Mesendoderm (in vitro differentiated cells): ENCODE measurements around the gene SEMA3C.

Experiments
- DNase-seq: peaks from one replicate; pipeline ENCODE4 v3.0.0; 2013
- H2AK5ac ChIP-seq: 2 replicates; pipeline ENCODE4 v1.6.1; 2013; ENCODE audit warnings: low read length, inconsistent platforms
- H2BK120ac ChIP-seq: 2 replicates; pipeline ENCODE4 v1.6.1; 2013; ENCODE audit warnings: low read depth, mild to moderate bottlenecking, low read length, moderate library complexity, mixed read lengths
- H2BK15ac ChIP-seq: replicated peaks from 2 replicates; pipeline ENCODE4 v1.6.1; 2013; ENCODE audit warnings: low read depth, mild to moderate bottlenecking, moderate library complexity
- H2BK5ac ChIP-seq: 2 replicates; pipeline ENCODE4 v1.6.1; 2013; ENCODE audit warnings: low read length, inconsistent platforms
- H3K18ac ChIP-seq: 2 replicates; pipeline ENCODE4 v1.6.1; 2013; ENCODE audit warnings: mild to moderate bottlenecking, low read length, mixed read lengths
- H3K23ac ChIP-seq: one replicate; pipeline ENCODE4 v1.6.1; 2013; ENCODE audit warnings: low read length
- H3K27ac ChIP-seq: 2 replicates; pipeline ENCODE4 v1.5.1; 2013; ENCODE audit warnings: low read depth, mild to moderate bottlenecking, inconsistent platforms, low read length, moderate library complexity
- H3K27me3 ChIP-seq: 2 replicates; pipeline ENCODE4 v1.6.1; 2013; ENCODE audit warnings: low read length, control low read depth, mild to moderate bottlenecking, inconsistent platforms; ENCODE audit not compliant: insufficient read depth, poor library complexity
- H3K36me3 ChIP-seq: 2 replicates; pipeline ENCODE4 v1.6.1; 2013; ENCODE audit warnings: low read length, inconsistent platforms; ENCODE audit not compliant: control insufficient read depth, insufficient read depth
- H3K4ac ChIP-seq: one replicate; pipeline ENCODE4 v1.6.1; 2013; ENCODE audit warnings: low read depth, mild to moderate bottlenecking, low read length, moderate library complexity
- H3K4me1 ChIP-seq: 2 replicates; pipeline ENCODE4 v1.6.1; 2013; ENCODE audit warnings: low read depth, low read length, inconsistent platforms; ENCODE audit not compliant: control insufficient read depth
- H3K4me2 ChIP-seq: 2 replicates; pipeline ENCODE4 v1.6.1; 2013; ENCODE audit warnings: low read length
- H3K4me3 ChIP-seq: 2 replicates; pipeline ENCODE4 v1.5.1; 2013; ENCODE audit warnings: mild to moderate bottlenecking, low read length
- H3K56ac ChIP-seq: one replicate; pipeline ENCODE4 v1.6.1; 2013; ENCODE audit warnings: low read length
- H3K79me1 ChIP-seq: 2 replicates; pipeline ENCODE4 v1.6.1; 2013; ENCODE audit warnings: low read length, inconsistent platforms
- H3K79me2 ChIP-seq: 2 replicates; pipeline ENCODE4 v1.6.1; 2013; ENCODE audit warnings: mild to moderate bottlenecking, low read length; ENCODE audit not compliant: control insufficient read depth, insufficient read depth
- H3K9ac ChIP-seq: 2 replicates; pipeline ENCODE4 v1.6.1; 2013; ENCODE audit warnings: low read length, inconsistent platforms
- H4K5ac ChIP-seq: one replicate; pipeline ENCODE4 v1.6.1; 2013; ENCODE audit warnings: low read length
- H4K8ac ChIP-seq: one replicate; pipeline ENCODE4 v1.6.1; 2013; ENCODE audit warnings: low read depth, mild to moderate bottlenecking, control low read depth, low read length, moderate library complexity
- WGBS: extraction: QIAGEN DNeasy Blood & Tissue Kit; methylation state at CpG from one replicate; pipeline ENCODE4 v1.1.7; 2013; ENCODE audit warnings: low lambda C conversion rate, missing lambda C conversion rate; ENCODE audit not compliant: insufficient coverage; ENCODE audit errors: extremely low coverage; 5-methylcytosine and 5-hydroxymethylcytosine counted together

SEMA3C gene

DNA sequence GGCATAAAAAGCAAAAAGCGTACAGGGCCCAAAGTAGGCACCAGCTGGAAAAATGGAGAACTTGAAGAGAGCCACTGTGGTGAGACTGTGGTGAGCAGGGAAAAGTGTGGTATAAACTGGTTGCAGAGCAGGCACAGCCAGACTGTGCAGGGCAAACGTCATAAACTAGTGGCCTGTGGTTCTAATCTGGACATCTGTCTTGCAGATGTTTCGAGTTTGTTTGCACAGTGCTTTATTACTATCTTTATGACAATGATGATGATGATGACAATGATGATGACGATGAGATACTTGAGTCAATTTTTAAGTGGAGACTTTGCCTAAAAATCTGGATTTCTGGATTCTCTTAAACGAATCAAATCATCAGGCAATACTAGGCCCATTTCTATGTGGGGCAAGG is 45.7 kb downstream of the SEMA3C start:
- no peak overlapping the region for H3K27ac ChIP-seq
- H3K4me3 ChIP-seq, result no peak overlapping the region
- H3K18ac ChIP-seq, result no peak overlapping the region
- peaks cover 3% of the 10 kb centered on the region for H3K4me1 ChIP-seq
- no CpG with 5 or more reads among the region's 5 CpGs for WGBS
- H2AK5ac ChIP-seq, result no peak overlapping the region
- H4K5ac ChIP-seq, result no peak overlapping the region
- H3K36me3 ChIP-seq, result no peaks in the 10 kb centered on the region
- no peak overlapping the region for H3K56ac ChIP-seq
- DNase-seq, result no peak
- no peak overlapping the region for H4K8ac ChIP-seq
- no peak overlapping the region for H2BK5ac ChIP-seq
- no peak overlapping the region for H2BK120ac ChIP-seq
- no peak overlapping the region for H3K4ac ChIP-seq
- no peaks in the 10 kb centered on the region for H3K79me2 ChIP-seq
- no peak overlapping the region for H3K9ac ChIP-seq
- no peaks in the 10 kb centered on the region for H3K27me3 ChIP-seq
- no peak overlapping the region for H3K4me2 ChIP-seq
- H3K23ac ChIP-seq, result no peak overlapping the region
- no peaks in the 10 kb centered on the region for H3K79me1 ChIP-seq
- H2BK15ac ChIP-seq, result no peak overlapping the region

DNA sequence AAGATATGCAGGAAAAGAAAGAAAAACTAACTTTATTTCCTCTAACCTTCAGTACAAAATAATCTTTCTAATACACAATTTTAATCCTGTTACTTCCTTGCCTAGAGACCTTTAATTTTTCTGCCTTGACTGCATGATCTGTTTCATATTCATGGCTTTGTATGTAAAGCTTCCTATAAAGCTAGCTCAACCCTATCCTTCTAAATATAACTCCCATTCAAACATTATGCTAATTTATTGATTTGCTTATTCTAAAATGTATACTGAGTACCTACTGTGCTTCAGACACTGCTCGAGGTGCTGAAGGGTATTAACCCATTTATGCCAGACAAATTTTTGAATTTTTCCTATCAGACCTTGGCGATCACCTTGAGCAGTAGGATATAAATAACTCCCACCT is 47.6 kb downstream of the SEMA3C start:
- no peak overlapping the region for H3K56ac ChIP-seq
- H2BK15ac ChIP-seq, result no peak overlapping the region
- no CpG with 5 or more reads among the region's 2 CpGs for WGBS
- no peak overlapping the region for H3K9ac ChIP-seq
- no peak overlapping the region for H3K4ac ChIP-seq
- no peak for DNase-seq
- H4K8ac ChIP-seq, result no peak overlapping the region
- no peaks in the 10 kb centered on the region for H3K36me3 ChIP-seq
- H3K23ac ChIP-seq, result no peak overlapping the region
- no peak overlapping the region for H3K18ac ChIP-seq
- no peaks in the 10 kb centered on the region for H3K79me1 ChIP-seq
- no peaks in the 10 kb centered on the region for H3K79me2 ChIP-seq
- H4K5ac ChIP-seq, result no peak overlapping the region
- H2BK120ac ChIP-seq, result no peak overlapping the region
- H3K27ac ChIP-seq, result no peak overlapping the region
- H2AK5ac ChIP-seq, result no peak overlapping the region
- no peaks in the 10 kb centered on the region for H3K27me3 ChIP-seq
- no peak overlapping the region for H3K4me2 ChIP-seq
- no peak overlapping the region for H2BK5ac ChIP-seq
- H3K4me3 ChIP-seq, result no peak overlapping the region
- H3K4me1 ChIP-seq, result peaks cover 3% of the 10 kb centered on the region

DNA sequence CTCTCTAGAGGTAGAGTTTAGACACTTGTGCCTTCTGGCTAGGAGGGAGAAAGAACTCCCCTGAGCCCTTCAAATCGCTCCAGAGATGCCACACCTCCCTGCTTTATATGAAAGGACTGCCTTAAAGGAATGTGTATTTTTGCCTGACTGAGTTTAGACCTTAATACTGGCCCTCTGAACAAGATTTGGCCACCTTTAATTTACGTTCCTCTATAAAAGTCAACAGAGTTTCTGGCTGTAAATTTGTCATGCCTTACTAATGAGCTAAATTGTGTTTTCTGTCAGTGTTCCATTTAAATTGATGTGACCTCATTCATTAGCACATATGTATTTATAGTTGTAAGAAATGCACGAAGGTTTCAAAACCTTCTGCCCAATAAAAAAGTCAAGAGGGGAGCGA is 48.0 kb downstream of the SEMA3C start:
- no peak overlapping the region for H2BK120ac ChIP-seq
- no peak overlapping the region for H3K56ac ChIP-seq
- H3K4me2 ChIP-seq, result no peak overlapping the region
- no peak overlapping the region for H3K18ac ChIP-seq
- no peak overlapping the region for H3K23ac ChIP-seq
- no peak overlapping the region for H3K4ac ChIP-seq
- no peak overlapping the region for H4K5ac ChIP-seq
- H3K4me3 ChIP-seq, result no peak overlapping the region
- no peaks in the 10 kb centered on the region for H3K79me2 ChIP-seq
- no peaks in the 10 kb centered on the region for H3K36me3 ChIP-seq
- no CpG with 5 or more reads among the region's 4 CpGs for WGBS
- H2BK15ac ChIP-seq, result no peak overlapping the region
- no peak overlapping the region for H4K8ac ChIP-seq
- H2AK5ac ChIP-seq, result no peak overlapping the region
- H3K27me3 ChIP-seq, result no peaks in the 10 kb centered on the region
- peaks cover 3% of the 10 kb centered on the region for H3K4me1 ChIP-seq
- no peak for DNase-seq
- H3K9ac ChIP-seq, result no peak overlapping the region
- no peak overlapping the region for H2BK5ac ChIP-seq
- H3K79me1 ChIP-seq, result no peaks in the 10 kb centered on the region
- H3K27ac ChIP-seq, result no peak overlapping the region

DNA sequence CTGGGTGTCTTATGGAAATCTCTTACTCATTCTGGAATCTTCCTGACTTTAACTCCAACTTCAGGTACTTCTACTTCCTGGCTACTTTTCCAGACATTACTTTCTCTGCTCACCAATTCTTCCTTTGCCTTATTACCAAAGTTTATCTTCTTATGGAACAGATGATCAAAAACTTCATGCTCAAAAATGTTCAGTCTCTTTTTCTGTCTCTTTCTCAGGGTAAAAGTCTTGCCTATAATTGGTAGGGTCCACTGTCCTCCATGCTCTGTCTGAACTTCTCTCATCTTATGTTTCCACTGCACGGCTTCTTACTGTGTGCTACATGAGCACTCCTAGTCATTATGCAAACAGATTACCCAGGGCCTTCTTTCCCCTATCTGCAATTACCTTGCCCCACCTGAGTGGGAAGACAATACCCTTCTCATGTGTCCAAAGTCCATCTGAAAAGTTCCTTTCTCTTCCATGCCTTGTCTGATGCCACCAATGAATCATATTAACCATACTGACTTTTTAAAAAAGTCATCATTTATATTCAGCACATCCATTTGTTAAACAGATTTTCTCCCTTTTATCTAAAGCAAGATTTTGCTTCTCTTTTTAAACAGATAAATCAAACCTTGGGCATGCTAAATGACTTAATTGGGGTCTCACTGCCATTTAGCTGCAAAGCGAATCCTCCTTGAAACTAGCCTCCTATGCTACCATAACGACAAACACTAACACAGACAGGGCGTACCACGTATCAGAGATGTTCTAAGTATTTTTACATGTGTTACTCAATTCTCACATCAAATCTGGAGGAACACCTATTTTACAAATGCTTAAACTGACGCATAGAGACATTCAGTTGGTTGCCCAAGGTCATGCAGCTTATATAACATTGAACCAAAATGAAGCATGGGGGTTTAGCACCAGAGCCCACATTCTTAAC is 48.8 kb downstream of the SEMA3C start:
- Histone ChIP-seq H3K79me1 (no peaks in the 10 kb centered on the region), H3K9ac (no peak overlapping the region), H2AK5ac (no peak overlapping the region), H3K4me3 (no peak overlapping the region), H3K4ac (no peak overlapping the region), H2BK15ac (no peak overlapping the region), H3K4me1 (peaks cover 3% of the 10 kb centered on the region), H3K79me2 (no peaks in the 10 kb centered on the region), H2BK120ac (no peak overlapping the region), H4K8ac (no peak overlapping the region), H3K18ac (no peak overlapping the region), H3K56ac (no peak overlapping the region), H2BK5ac (no peak overlapping the region), H3K23ac (no peak overlapping the region), H3K27ac (no peak overlapping the region), H3K4me2 (no peak overlapping the region), H3K36me3 (no peaks in the 10 kb centered on the region), H3K27me3 (no peaks in the 10 kb centered on the region), H4K5ac (no peak overlapping the region)
- WGBS, result no CpG with 5 or more reads among the region's 6 CpGs
- DNase-seq, result no peak

GRCh38 chr7:80869106-80869784 is 49.6 kb downstream of the SEMA3C start:
- H3K56ac ChIP-seq, result no peak overlapping the region
- H3K18ac ChIP-seq, result no peak overlapping the region
- no peak overlapping the region for H4K8ac ChIP-seq
- no peak overlapping the region for H2BK120ac ChIP-seq
- no peaks in the 10 kb centered on the region for H3K79me1 ChIP-seq
- no peak overlapping the region for H3K4me2 ChIP-seq
- no CpG with 5 or more reads among the region's 4 CpGs for WGBS
- no peak overlapping the region for H3K23ac ChIP-seq
- H3K4ac ChIP-seq, result no peak overlapping the region
- H3K27me3 ChIP-seq, result no peaks in the 10 kb centered on the region
- H2AK5ac ChIP-seq, result no peak overlapping the region
- no peaks in the 10 kb centered on the region for H3K79me2 ChIP-seq
- H3K4me1 ChIP-seq, result peaks cover 3% of the 10 kb centered on the region
- H3K9ac ChIP-seq, result no peak overlapping the region
- no peak overlapping the region for H3K4me3 ChIP-seq
- H3K27ac ChIP-seq, result no peak overlapping the region
- no peaks in the 10 kb centered on the region for H3K36me3 ChIP-seq
- no peak overlapping the region for H2BK15ac ChIP-seq
- DNase-seq, result no peak
- no peak overlapping the region for H4K5ac ChIP-seq
- no peak overlapping the region for H2BK5ac ChIP-seq
